Tibial nerve (tissue), 4 donors: ENCODE measurements around the gene ST7L. TPM values are rescaled to one million over a fixed set of nuclear protein-coding genes. Genes with fewer than 3 reads are reported as not detected.

Experiments used
- DNase-seq, 2 donors: peaks; one replicate each; pipeline ENCODE4 v3.0.0-alpha.2; 2019; ENCODE audit warnings: low spot score in 2 of 2
- H3K27ac ChIP-seq, 4 donors: fragments of 200-600 bp; sonication (generic) in 3 of 4; one replicate each; pipeline ENCODE4 v1.5.1; 2017 to 2019; ENCODE audit warnings: mild to moderate bottlenecking in 1 of 4
- H3K27me3 ChIP-seq, 2 donors: fragments of 200-600 bp; sonication (generic) in 1 of 2; one replicate each; pipeline versions ENCODE4 v1.5.1 to v1.6.0; 2017 to 2019
- H3K36me3 ChIP-seq, 3 donors: fragments of 200-600 bp; sonication (generic); one replicate each; pipeline ENCODE4 v1.5.1; 2018 to 2019
- H3K4me1 ChIP-seq, 4 donors: fragments of 200-600 bp; sonication (generic) in 3 of 4; one replicate each; pipeline ENCODE4 v1.5.1; 2017 to 2019
- H3K4me3 ChIP-seq, 4 donors: fragments of 200-600 bp; sonication (generic) in 3 of 4; one replicate each; pipeline ENCODE4 v1.5.1; 2017 to 2019; ENCODE audit warnings: mild to moderate bottlenecking in 1 of 4, moderate library complexity in 1 of 4
- H3K9me3 ChIP-seq, 4 donors: fragments of 200-600 bp; sonication (generic) in 3 of 4; one replicate each; pipeline ENCODE4 v1.5.1; 2017 to 2019
- CTCF ChIP-seq, 5 experiments: fragments of 200-600 bp in 3 of 5; fragments of 450-650 bp in 2 of 5; sonication (generic) in 3 of 5; IDR thresholded peaks; one replicate each; pipeline ENCODE4 v1.5.1; 2016 to 2019; ENCODE audit warnings: antibody characterized with exemption in 5 of 5, mild to moderate bottlenecking in 3 of 5, moderate library complexity in 2 of 5
- EP300 ChIP-seq, 2 donors: sonication (generic); formaldehyde crosslinking; IDR thresholded peaks; one replicate each; pipeline ENCODE4 v1.6.1; 2017; ENCODE audit warnings: antibody characterized with exemption in 2 of 2, mild to moderate bottlenecking in 1 of 2
- POLR2A ChIP-seq, 2 donors: fragments of 450-650 bp; IDR thresholded peaks; one replicate each; pipeline ENCODE4 v1.6.1; 2017; ENCODE audit warnings: antibody characterized with exemption in 2 of 2, mild to moderate bottlenecking in 2 of 2, moderate library complexity in 2 of 2
- WGBS, 2 donors: methylation state at CpG; one replicate each; pipeline ENCODE4 v1.1.5; 2018; 5-methylcytosine and 5-hydroxymethylcytosine counted together
- total RNA-seq, 4 donors: library from RNA; depleted of rRNA; stranded (reverse); fragments of >200 nt; gene quantifications; one replicate each; pipeline ENCODE4 v1.1.0, GENCODE V29; 2016

Gene ST7L
- total RNA-seq, 4 donors from 2014 or later: 18.4 to 24.0 (median 20.4) TPM

- H3K36me3 ChIP-seq: peaks cover 0 to 3% (median 0%) of the 10 kb centered on the region in 3 donors
- 90 to 92% methylated on average over 2 of the region's 2 CpGs for WGBS, 2 donors
- no peak overlapping the region for H3K27ac ChIP-seq
- TF ChIP-seq CTCF (IDR thresholded peaks at IDR 0.05): no peak
- no peak for TF ChIP-seq EP300 (IDR thresholded peaks at IDR 0.05)
- TF ChIP-seq POLR2A (IDR thresholded peaks at IDR 0.05): no peak
- no peak overlapping the region for H3K4me3 ChIP-seq
- H3K9me3 ChIP-seq: no peaks in the 10 kb centered on the region
- H3K4me1 ChIP-seq: peaks cover 0 to 70% (median 21%) of the 10 kb centered on the region in 4 donors
- no peaks in the 10 kb centered on the region for H3K27me3 ChIP-seq
- DNase-seq: no peak
Measured at GRCh38 chr1:112633628-112634027, 14.7 kb upstream of the ST7L start.

- Histone ChIP-seq H3K4me3 (no peak overlapping the region), H3K9me3 (no peaks in the 10 kb centered on the region), H3K36me3 (peaks cover 0 to 3% (median 0%) of the 10 kb centered on the region in 3 donors), H3K4me1 (peaks cover 0 to 74% (median 7%) of the 10 kb centered on the region in 4 donors), H3K27me3 (no peaks in the 10 kb centered on the region), H3K27ac (no peak overlapping the region)
- DNase-seq: no peak
- TF ChIP-seq POLR2A (IDR thresholded peaks at IDR 0.05) (no peak), CTCF (IDR thresholded peaks at IDR 0.05) (no peak), EP300 (IDR thresholded peaks at IDR 0.05) (no peak)
Measured at GRCh38 chr1:112629256-112629655, 10.3 kb upstream of the ST7L start.

- no peak overlapping the region for H3K4me3 ChIP-seq
- DNase-seq: no peak
- 81 to 88% methylated on average over 2 of the region's 2 CpGs for WGBS, 2 donors
- no peaks in the 10 kb centered on the region for H3K27me3 ChIP-seq
- H3K4me1 ChIP-seq: peaks cover 0 to 72% (median 7%) of the 10 kb centered on the region in 4 donors
- H3K9me3 ChIP-seq: no peaks in the 10 kb centered on the region
- no peak overlapping the region for H3K27ac ChIP-seq
- H3K36me3 ChIP-seq: peaks cover 0 to 3% (median 0%) of the 10 kb centered on the region in 3 donors
- TF ChIP-seq CTCF (IDR thresholded peaks at IDR 0.05) (no peak), EP300 (IDR thresholded peaks at IDR 0.05) (no peak), POLR2A (IDR thresholded peaks at IDR 0.05) (no peak)
Measured at GRCh38 chr1:112628516-112628915, 9.6 kb upstream of the ST7L start.

GRCh38 chr1:112626887-112627286, 7.9 kb upstream of the ST7L start:
- TF ChIP-seq POLR2A (IDR thresholded peaks at IDR 0.05): no peak
- no peak for TF ChIP-seq CTCF (IDR thresholded peaks at IDR 0.05)
- TF ChIP-seq EP300 (IDR thresholded peaks at IDR 0.05): no peak
- peaks cover 0 to 78% (median 7%) of the 10 kb centered on the region in 4 donors for H3K4me1 ChIP-seq
- no peak overlapping the region for H3K27ac ChIP-seq
- H3K36me3 ChIP-seq: peaks cover 0 to 3% (median 0%) of the 10 kb centered on the region in 3 donors
- no peaks in the 10 kb centered on the region for H3K27me3 ChIP-seq
- no peak overlapping the region for H3K4me3 ChIP-seq
- no peaks in the 10 kb centered on the region for H3K9me3 ChIP-seq
- no peak for DNase-seq

GRCh38 chr1:112626193-112626592, 7.3 kb upstream of the ST7L start:
- H3K36me3 ChIP-seq: peaks cover 0 to 3% (median 0%) of the 10 kb centered on the region in 3 donors
- H3K27ac ChIP-seq: no peak overlapping the region
- no peak overlapping the region for H3K4me3 ChIP-seq
- no peak for DNase-seq
- H3K4me1 ChIP-seq: peaks cover 0 to 82% (median 14%) of the 10 kb centered on the region in 4 donors
- H3K9me3 ChIP-seq: no peaks in the 10 kb centered on the region
- TF ChIP-seq POLR2A (IDR thresholded peaks at IDR 0.05) (no peak), EP300 (IDR thresholded peaks at IDR 0.05) (no peak), CTCF (IDR thresholded peaks at IDR 0.05) (no peak)
- 93 to 96% methylated on average over 5 of the region's 5 CpGs for WGBS, 2 donors
- H3K27me3 ChIP-seq: no peaks in the 10 kb centered on the region
